ENCODE results near the gene MAPK12. TPM values are rescaled to one million over a fixed set of nuclear protein-coding genes. Genes with fewer than 3 reads are reported as not detected.

The MAPK12 gene
- total and polyA plus RNA-seq, 12 donors, result 10.6 to 23.0 (median 16.1) TPM

DNA sequence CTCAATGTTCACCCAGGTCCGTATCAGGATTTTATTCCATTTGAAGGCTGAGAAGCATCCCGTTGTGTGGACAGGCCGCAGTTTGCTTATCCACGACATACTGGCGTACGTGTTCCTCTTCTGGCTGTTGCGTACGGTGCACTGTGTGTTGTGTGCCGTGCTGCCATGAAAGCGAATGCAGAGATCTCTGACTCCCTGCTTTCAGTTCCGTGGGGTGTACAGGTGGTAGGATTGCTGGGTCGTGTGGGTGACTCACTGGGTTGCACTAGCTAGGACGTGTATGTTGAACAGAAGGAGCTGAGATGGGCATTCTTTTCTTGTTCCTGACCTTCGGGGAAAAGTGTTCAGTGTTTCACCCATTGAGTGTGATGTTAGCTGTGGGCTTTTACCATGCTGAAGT is 50.3 kb downstream of the MAPK12 start:
- H3K4me3 ChIP-seq, result no peak overlapping the region
- no peaks in the 10 kb centered on the region for H3K27me3 ChIP-seq
- no peak overlapping the region for H3K27ac ChIP-seq
- H3K4me1 ChIP-seq, result peaks cover 9 to 31% (median 14%) of the 10 kb centered on the region in 9 donors
- TF ChIP-seq, protein P1, sequence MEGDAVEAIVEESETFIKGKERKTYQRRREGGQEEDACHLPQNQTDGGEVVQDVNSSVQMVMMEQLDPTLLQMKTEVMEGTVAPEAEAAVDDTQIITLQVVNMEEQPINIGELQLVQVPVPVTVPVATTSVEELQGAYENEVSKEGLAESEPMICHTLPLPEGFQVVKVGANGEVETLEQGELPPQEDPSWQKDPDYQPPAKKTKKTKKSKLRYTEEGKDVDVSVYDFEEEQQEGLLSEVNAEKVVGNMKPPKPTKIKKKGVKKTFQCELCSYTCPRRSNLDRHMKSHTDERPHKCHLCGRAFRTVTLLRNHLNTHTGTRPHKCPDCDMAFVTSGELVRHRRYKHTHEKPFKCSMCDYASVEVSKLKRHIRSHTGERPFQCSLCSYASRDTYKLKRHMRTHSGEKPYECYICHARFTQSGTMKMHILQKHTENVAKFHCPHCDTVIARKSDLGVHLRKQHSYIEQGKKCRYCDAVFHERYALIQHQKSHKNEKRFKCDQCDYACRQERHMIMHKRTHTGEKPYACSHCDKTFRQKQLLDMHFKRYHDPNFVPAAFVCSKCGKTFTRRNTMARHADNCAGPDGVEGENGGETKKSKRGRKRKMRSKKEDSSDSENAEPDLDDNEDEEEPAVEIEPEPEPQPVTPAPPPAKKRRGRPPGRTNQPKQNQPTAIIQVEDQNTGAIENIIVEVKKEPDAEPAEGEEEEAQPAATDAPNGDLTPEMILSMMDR (IDR thresholded peaks at IDR 0.05), result no peak
- DNase-seq (no peak), ATAC-seq (no peak)
- intact Hi-C loops (cut with DNase I), result loop anchor here in 2 of 10 donors (2.0 to 5.0 kb wide), 2 partner anchors 64 kb away; no protein-coding TSS in a partner anchor
- WGBS, 2 donors, result 87 to 91% methylated on average over 14 of the region's 14 CpGs
- peaks cover 0 to 95% (median 45%) of the 10 kb centered on the region in 9 donors for H3K36me3 ChIP-seq
- H3K9me3 ChIP-seq, result no peaks in the 10 kb centered on the region

DNA sequence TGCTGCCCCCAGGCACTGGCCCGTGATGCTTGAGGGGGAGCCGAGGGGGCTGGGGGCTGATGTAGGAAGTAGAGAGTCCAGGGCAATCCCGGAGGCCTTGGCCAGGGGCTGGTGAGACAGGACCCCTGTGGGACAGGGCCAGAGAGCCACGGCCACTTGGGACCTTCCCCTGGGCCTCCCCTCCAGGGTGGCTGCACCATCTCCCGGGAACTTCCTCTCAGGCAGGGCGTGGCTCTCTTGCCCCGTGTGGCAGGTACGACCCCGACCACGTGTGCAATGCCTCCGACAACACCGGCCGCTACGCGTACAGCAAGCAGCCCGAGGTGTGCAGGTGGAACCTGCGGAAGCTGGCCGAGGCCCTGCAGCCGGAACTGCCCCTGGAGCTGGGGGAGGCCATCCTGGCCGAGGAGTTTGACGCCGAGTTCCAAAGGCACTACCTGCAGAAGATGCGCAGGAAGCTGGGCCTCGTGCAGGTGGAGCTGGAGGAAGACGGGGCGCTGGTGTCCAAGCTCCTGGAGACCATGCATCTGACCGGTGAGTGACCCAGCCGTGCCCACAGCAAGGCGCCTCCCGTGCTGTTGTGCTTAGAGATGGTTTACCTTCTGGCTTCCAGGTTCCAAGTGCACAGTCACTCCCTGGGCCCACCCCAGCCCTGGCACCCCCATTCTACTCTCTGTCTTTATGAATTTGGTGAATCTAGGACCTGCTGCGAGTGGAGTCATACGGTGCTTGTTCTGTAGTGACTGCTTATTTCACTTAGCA is 50.9 kb downstream of the MAPK12 start:
- WGBS, 2 donors, result 87 to 93% methylated on average over 31 to 32 of the region's 32 CpGs
- Histone ChIP-seq H3K27me3 (no peaks in the 10 kb centered on the region), H3K36me3 (peaks cover 0 to 95% (median 40%) of the 10 kb centered on the region in 9 donors), H3K4me1 (peaks cover 13 to 31% (median 20%) of the 10 kb centered on the region in 9 donors), H3K27ac (no peak overlapping the region), H3K4me3 (no peak overlapping the region), H3K9me3 (no peaks in the 10 kb centered on the region)
- TF ChIP-seq, protein P1 (IDR thresholded peaks at IDR 0.05), result no peak
- peak in 1 of 8 donors; percentile 8 for ATAC-seq
- no peak for DNase-seq
- intact Hi-C loops (cut with DNase I), result loop anchor here in 3 of 10 donors (1.0 to 5.0 kb wide), 3 partner anchors 63 to 64 kb away; no protein-coding TSS in a partner anchor

GRCh38 chr22:50209893-50210292 is 51.6 kb downstream of the MAPK12 start:
- TF ChIP-seq, protein P1 (IDR thresholded peaks at IDR 0.05), result peak; percentile 74 to 86 (median 83)
- Histone ChIP-seq H3K27ac (no peak overlapping the region), H3K27me3 (no peaks in the 10 kb centered on the region), H3K4me1 (peaks cover 13 to 36% (median 23%) of the 10 kb centered on the region in 9 donors), H3K9me3 (no peaks in the 10 kb centered on the region), H3K4me3 (no peak overlapping the region), H3K36me3 (peaks cover 0 to 94% (median 37%) of the 10 kb centered on the region in 9 donors)
- intact Hi-C loops (cut with DNase I), result loop anchor here in 7 of 10 donors (1.0 to 10.0 kb wide), 8 partner anchors 58 to 283 kb away; no protein-coding TSS in a partner anchor
- DNase-seq, result peak in 1 of 2 donors; percentile 58
- ATAC-seq, result peak in 7 of 8 donors; percentile 15 to 55 (median 34)
- WGBS, 2 donors, result 62 to 65% methylated on average over 20 of the region's 20 CpGs

DNA sequence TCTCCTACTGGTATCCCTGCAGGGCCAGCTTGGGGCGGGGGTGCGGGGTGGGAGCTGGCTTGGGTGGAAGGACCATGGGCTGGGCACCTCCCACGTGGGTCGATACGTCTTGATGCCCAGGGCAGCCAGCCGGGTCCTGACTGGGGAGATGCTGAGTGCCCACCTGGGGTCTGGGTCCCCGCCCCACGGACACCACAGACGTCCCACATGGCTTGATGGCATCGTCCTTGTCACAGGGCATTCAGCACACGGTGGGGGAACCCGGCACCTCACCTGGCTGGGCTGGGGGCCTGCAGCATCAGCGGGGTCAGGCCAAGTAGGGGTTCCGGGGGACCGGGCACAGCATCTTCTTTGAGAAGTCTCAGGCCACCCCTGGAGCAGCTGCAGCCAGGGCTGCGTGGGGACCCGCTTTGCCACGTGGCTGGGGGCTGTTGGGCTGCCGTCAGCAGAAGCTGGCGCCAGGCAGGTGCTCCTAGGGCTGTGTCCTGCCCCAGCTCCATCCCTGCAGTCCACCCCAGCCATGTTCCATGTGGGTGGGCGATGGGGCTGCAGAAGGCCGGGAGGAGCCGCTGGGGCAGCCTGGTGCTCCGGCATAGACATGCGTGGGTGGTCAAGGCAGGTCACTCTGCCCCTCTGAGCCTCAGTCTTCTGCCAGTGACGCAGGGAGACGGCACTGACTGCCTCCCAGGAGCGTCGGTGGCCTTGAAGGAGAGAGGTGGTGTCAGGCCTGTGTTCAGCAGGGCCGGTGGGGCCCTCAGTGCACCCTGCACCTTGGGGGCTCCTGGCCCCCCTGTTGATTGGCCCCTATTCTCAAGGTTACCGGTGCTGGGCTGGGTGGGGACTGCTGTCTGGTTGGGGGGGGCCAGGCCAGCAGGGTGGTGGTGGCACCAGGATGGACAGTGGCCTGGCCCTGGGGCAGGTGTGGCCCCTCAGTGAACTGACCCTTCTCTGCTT is 52.3 kb downstream of the MAPK12 start:
- WGBS, 2 donors, result 81 to 82% methylated on average over 31 of the region's 31 CpGs
- intact Hi-C loops (cut with DNase I), result loop anchor here in 5 of 10 donors (2.0 to 10.0 kb wide), 5 partner anchors 57 to 282 kb away; no protein-coding TSS in a partner anchor
- Histone ChIP-seq H3K27me3 (no peaks in the 10 kb centered on the region), H3K4me1 (peaks cover 13 to 38% (median 24%) of the 10 kb centered on the region in 9 donors), H3K36me3 (peaks cover 0 to 94% (median 37%) of the 10 kb centered on the region in 9 donors), H3K4me3 (no peak overlapping the region), H3K27ac (no peak overlapping the region), H3K9me3 (no peaks in the 10 kb centered on the region)
- peak in 6 of 8 donors; percentile 1 to 18 (median 5) for ATAC-seq
- TF ChIP-seq, protein P1 (IDR thresholded peaks at IDR 0.05), result no peak
- no peak for DNase-seq

Data from heart right ventricle (tissue), 16 donors.